GM12878 (cell line): ENCODE results near the gene TSFM. TPM values are rescaled to one million over a fixed set of nuclear protein-coding genes. Genes with fewer than 3 reads are reported as not detected.

Experiments used
- DPF2 ChIP-seq: fragments of 450-650 bp; IDR thresholded peaks from 2 replicates; pipeline ENCODE4 v1.6.1; 2017; ENCODE audit warnings: mild to moderate bottlenecking
- PKNOX1 ChIP-seq: fragments of 450-650 bp; IDR thresholded peaks from 2 replicates; pipeline ENCODE4 v1.6.1; 2016; ENCODE audit warnings: mild to moderate bottlenecking
- PRDM15 ChIP-seq: fragments of 450-650 bp; formaldehyde crosslinking; IDR thresholded peaks from 2 replicates; pipeline ENCODE4 v1.4.0; 2020; ENCODE audit warnings: mild to moderate bottlenecking, moderate library complexity
- WRNIP1 ChIP-seq: IDR thresholded peaks from 2 replicates; pipeline ENCODE4 v1.6.1; 2011; ENCODE audit warnings: low read depth, low read length, improper control_type of control experiment, borderline replicate concordance
- polyA plus RNA-seq, 11 experiments: library from polyadenylated mRNA; depleted of rRNA in 4 of 11; unstranded in 6 of 11; stranded (reverse) in 5 of 11; fragments of >200 nt; fragmentation: Nextera tagmentation in 4 of 11; fragmentation: Illumina TruSeq in 1 of 11; extraction: Ambion mirVana in 4 of 11; extraction: Trizol in 1 of 11; gene quantifications; 1 replicate in 1 of 11; 2 replicates in 10 of 11; pipeline versions ENCODE4 v1.2.1 to v1.2.3, GENCODE V29; 2011 to 2016; ENCODE audit warnings: inconsistent platforms in 2 of 11, missing spikeins in 2 of 11, low read depth in 1 of 11
- total RNA-seq, 4 experiments: library from RNA; depleted of rRNA in 3 of 4; stranded (reverse); fragments of >200 nt in 3 of 4; fragmentation: Illumina TruSeq in 1 of 4; extraction: Trizol in 1 of 4; gene quantifications; 2 replicates each; pipeline versions ENCODE4 v1.2.1 to v1.2.3, GENCODE V29; 2013 to 2021
- TF ChIP-seq, protein P1 (sequence below): IDR thresholded peaks from 2 replicates; pipeline ENCODE4 v1.6.1; 2011; ENCODE audit warnings: borderline replicate concordance, low read depth, mild to moderate bottlenecking, moderate library complexity, mixed read lengths, low read length; ENCODE audit not compliant: insufficient read depth; ENCODE audit errors: extremely low read length
- TF ChIP-seq, protein P2 (sequence below): IDR thresholded peaks from 2 replicates; pipeline ENCODE4 v1.6.1; 2012; ENCODE audit warnings: improper control_type of control experiment, low read depth, low read length; ENCODE audit not compliant: insufficient replicate concordance

Gene TSFM
- total and polyA plus RNA-seq, 10 of the 15 experiments (the other 5 are each of a cell fraction or from before 2014, with no cell fraction given) = 36.7 to 132 (median 45.6) TPM

GRCh38 chr12:57802607-57803006 lies 20.0 kb downstream of the TSFM start (continued):
- TF ChIP-seq PRDM15 (no peak), PKNOX1 (no peak), DPF2 (no peak), WRNIP1 (no peak)
- TF ChIP-seq, protein P1, sequence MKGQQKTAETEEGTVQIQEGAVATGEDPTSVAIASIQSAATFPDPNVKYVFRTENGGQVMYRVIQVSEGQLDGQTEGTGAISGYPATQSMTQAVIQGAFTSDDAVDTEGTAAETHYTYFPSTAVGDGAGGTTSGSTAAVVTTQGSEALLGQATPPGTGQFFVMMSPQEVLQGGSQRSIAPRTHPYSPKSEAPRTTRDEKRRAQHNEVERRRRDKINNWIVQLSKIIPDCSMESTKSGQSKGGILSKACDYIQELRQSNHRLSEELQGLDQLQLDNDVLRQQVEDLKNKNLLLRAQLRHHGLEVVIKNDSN = no peak
- TF ChIP-seq, protein P2, sequence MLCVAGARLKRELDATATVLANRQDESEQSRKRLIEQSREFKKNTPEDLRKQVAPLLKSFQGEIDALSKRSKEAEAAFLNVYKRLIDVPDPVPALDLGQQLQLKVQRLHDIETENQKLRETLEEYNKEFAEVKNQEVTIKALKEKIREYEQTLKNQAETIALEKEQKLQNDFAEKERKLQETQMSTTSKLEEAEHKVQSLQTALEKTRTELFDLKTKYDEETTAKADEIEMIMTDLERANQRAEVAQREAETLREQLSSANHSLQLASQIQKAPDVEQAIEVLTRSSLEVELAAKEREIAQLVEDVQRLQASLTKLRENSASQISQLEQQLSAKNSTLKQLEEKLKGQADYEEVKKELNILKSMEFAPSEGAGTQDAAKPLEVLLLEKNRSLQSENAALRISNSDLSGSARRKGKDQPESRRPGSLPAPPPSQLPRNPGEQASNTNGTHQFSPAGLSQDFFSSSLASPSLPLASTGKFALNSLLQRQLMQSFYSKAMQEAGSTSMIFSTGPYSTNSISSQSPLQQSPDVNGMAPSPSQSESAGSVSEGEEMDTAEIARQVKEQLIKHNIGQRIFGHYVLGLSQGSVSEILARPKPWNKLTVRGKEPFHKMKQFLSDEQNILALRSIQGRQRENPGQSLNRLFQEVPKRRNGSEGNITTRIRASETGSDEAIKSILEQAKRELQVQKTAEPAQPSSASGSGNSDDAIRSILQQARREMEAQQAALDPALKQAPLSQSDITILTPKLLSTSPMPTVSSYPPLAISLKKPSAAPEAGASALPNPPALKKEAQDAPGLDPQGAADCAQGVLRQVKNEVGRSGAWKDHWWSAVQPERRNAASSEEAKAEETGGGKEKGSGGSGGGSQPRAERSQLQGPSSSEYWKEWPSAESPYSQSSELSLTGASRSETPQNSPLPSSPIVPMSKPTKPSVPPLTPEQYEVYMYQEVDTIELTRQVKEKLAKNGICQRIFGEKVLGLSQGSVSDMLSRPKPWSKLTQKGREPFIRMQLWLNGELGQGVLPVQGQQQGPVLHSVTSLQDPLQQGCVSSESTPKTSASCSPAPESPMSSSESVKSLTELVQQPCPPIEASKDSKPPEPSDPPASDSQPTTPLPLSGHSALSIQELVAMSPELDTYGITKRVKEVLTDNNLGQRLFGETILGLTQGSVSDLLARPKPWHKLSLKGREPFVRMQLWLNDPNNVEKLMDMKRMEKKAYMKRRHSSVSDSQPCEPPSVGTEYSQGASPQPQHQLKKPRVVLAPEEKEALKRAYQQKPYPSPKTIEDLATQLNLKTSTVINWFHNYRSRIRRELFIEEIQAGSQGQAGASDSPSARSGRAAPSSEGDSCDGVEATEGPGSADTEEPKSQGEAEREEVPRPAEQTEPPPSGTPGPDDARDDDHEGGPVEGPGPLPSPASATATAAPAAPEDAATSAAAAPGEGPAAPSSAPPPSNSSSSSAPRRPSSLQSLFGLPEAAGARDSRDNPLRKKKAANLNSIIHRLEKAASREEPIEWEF = no peak
- TF ChIP-seq, all 136 proteins: peak for 0
